Trophoblast cell (in vitro differentiated cells and primary cell): ENCODE measurements around the gene PLXNA3.

Experiments
- DNase-seq, 2 donors: peaks; one replicate each; pipeline ENCODE4 v3.0.0-alpha.2; 2016
- H2AFZ ChIP-seq: 2 replicates; pipeline ENCODE4 v1.6.1; 2013; ENCODE audit warnings: low read length, moderate library complexity, mild to moderate bottlenecking; ENCODE audit not compliant: insufficient read depth, poor library complexity
- H2AK5ac ChIP-seq: 2 replicates; pipeline ENCODE4 v1.6.1; 2013; ENCODE audit warnings: mild to moderate bottlenecking, low read length
- H2BK120ac ChIP-seq: 2 replicates; pipeline ENCODE4 v1.6.1; 2013; ENCODE audit warnings: low read length, mild to moderate bottlenecking, moderate library complexity; ENCODE audit not compliant: insufficient read depth, poor library complexity
- H2BK12ac ChIP-seq: 2 replicates; pipeline ENCODE4 v1.6.1; 2013; ENCODE audit warnings: mild to moderate bottlenecking, low read length, moderate library complexity
- H2BK5ac ChIP-seq: 2 replicates; pipeline ENCODE4 v1.6.1; 2013; ENCODE audit warnings: low read length, low read depth, moderate library complexity, mild to moderate bottlenecking; ENCODE audit not compliant: poor library complexity
- H3K14ac ChIP-seq: 2 replicates; pipeline ENCODE4 v1.6.1; 2013; ENCODE audit warnings: mild to moderate bottlenecking, low read length
- H3K18ac ChIP-seq: 2 replicates; pipeline ENCODE4 v1.6.1; 2013; ENCODE audit warnings: mild to moderate bottlenecking, low read length
- H3K23ac ChIP-seq: 2 replicates; pipeline ENCODE4 v1.6.1; 2013; ENCODE audit warnings: low read length
- H3K27ac ChIP-seq: 2 replicates; pipeline ENCODE4 v1.5.1; 2013; ENCODE audit warnings: low read depth, mild to moderate bottlenecking, inconsistent platforms, low read length, moderate library complexity
- H3K27me3 ChIP-seq: 2 replicates; pipeline ENCODE4 v1.6.1; 2013; ENCODE audit warnings: inconsistent platforms, mild to moderate bottlenecking, low read length, moderate library complexity; ENCODE audit not compliant: insufficient read depth
- H3K36me3 ChIP-seq, 2 experiments: 1 replicate in 1 of 2; 2 replicates in 1 of 2; pipeline ENCODE4 v1.6.1; 2013; ENCODE audit warnings: low read length in 2 of 2, mild to moderate bottlenecking in 2 of 2, moderate library complexity in 1 of 2; ENCODE audit not compliant: insufficient read depth in 2 of 2, control insufficient read depth in 1 of 2
- H3K4ac ChIP-seq: 2 replicates; pipeline ENCODE4 v1.6.1; 2013; ENCODE audit warnings: low read depth, mild to moderate bottlenecking, low read length, moderate library complexity
- H3K4me1 ChIP-seq, 2 experiments: 1 replicate in 1 of 2; 2 replicates in 1 of 2; pipeline ENCODE4 v1.6.1; 2013; ENCODE audit warnings: low read length in 2 of 2, mild to moderate bottlenecking in 2 of 2, moderate library complexity in 1 of 2; ENCODE audit not compliant: insufficient read depth in 2 of 2, control insufficient read depth in 1 of 2
- H3K4me2 ChIP-seq: 2 replicates; pipeline ENCODE4 v1.6.1; 2013; ENCODE audit warnings: inconsistent platforms, mild to moderate bottlenecking, low read length, moderate library complexity
- H3K4me3 ChIP-seq: 2 replicates; pipeline ENCODE4 v1.5.1; 2013; ENCODE audit warnings: mild to moderate bottlenecking, low read depth, low read length, inconsistent platforms
- H3K79me1 ChIP-seq: one replicate; pipeline ENCODE4 v1.6.1; 2013; ENCODE audit warnings: low read length
- H3K79me2 ChIP-seq: 2 replicates; pipeline ENCODE4 v1.6.1; 2013; ENCODE audit warnings: low read length, mild to moderate bottlenecking; ENCODE audit not compliant: control insufficient read depth, insufficient read depth, poor library complexity
- H3K9ac ChIP-seq: 2 replicates; pipeline ENCODE4 v1.6.1; 2013; ENCODE audit warnings: mild to moderate bottlenecking, low read length
- H3K9me3 ChIP-seq: 2 replicates; pipeline ENCODE4 v1.6.1; 2013; ENCODE audit warnings: low read depth, mild to moderate bottlenecking, control low read depth, inconsistent platforms, low read length; ENCODE audit not compliant: insufficient read depth
- H4K12ac ChIP-seq: 2 replicates; pipeline ENCODE4 v1.6.1; 2013; ENCODE audit warnings: low read depth, mild to moderate bottlenecking, low read length, moderate library complexity
- H4K8ac ChIP-seq: 2 replicates; pipeline ENCODE4 v1.6.1; 2013; ENCODE audit warnings: low read depth, mild to moderate bottlenecking, low read length, moderate library complexity
- H4K91ac ChIP-seq: one replicate; pipeline ENCODE4 v1.6.1; 2013; ENCODE audit warnings: low read depth, mild to moderate bottlenecking, low read length, moderate library complexity
- WGBS: extraction: QIAGEN DNeasy Blood & Tissue Kit; methylation state at CpG from one replicate; pipeline ENCODE4 v1.1.7; 2013; ENCODE audit warnings: missing lambda C conversion rate; ENCODE audit not compliant: insufficient read length, insufficient coverage; ENCODE audit errors: extremely low coverage; 5-methylcytosine and 5-hydroxymethylcytosine counted together

Gene PLXNA3

DNA sequence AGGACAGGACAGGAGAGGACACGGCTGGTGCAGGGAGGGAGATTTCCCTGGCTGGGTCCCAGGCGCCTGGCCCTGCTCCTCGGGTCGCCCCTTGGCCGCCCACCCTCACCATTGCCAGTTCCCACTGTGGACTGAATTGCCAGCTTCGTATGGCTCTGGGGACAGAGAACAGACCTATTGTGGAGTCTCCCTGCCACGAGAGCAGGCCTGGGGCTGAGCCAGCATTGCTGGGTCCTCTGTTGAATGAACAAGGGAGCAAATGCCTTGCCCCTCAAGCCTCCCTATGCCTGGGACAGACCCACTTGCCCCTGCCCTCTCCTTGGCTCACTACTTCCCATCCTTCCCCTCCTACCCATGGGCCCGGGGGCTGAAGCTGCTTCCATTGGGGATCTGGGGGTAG is 4.3 kb downstream of the PLXNA3 start:
- H3K79me2 ChIP-seq, result peaks cover 10% of the 10 kb centered on the region
- H3K27me3 ChIP-seq, result no peaks in the 10 kb centered on the region
- peaks cover 0 to 10% of the 10 kb centered on the region in 2 experiments for H3K4me1 ChIP-seq
- H3K79me1 ChIP-seq, result peaks cover 8% of the 10 kb centered on the region
- H3K4ac ChIP-seq, result no peak overlapping the region
- H3K27ac ChIP-seq, result no peak overlapping the region
- H2BK5ac ChIP-seq, result no peak overlapping the region
- peaks cover 69% of the 10 kb centered on the region in 2 experiments for H3K36me3 ChIP-seq
- H4K8ac ChIP-seq, result no peak overlapping the region
- H4K91ac ChIP-seq, result no peak overlapping the region
- H3K23ac ChIP-seq, result no peak overlapping the region
- no peak overlapping the region for H3K4me3 ChIP-seq
- H4K12ac ChIP-seq, result no peak overlapping the region
- WGBS, result no CpG with 5 or more reads among the region's 8 CpGs
- no peak overlapping the region for H3K4me2 ChIP-seq
- no peak overlapping the region for H2BK12ac ChIP-seq
- no peaks in the 10 kb centered on the region for H3K9me3 ChIP-seq
- H3K18ac ChIP-seq, result no peak overlapping the region
- H2AFZ ChIP-seq, result no peak overlapping the region
- H2AK5ac ChIP-seq, result no peak overlapping the region
- H2BK120ac ChIP-seq, result no peak overlapping the region
- no peak overlapping the region for H3K9ac ChIP-seq
- no peak overlapping the region for H3K14ac ChIP-seq
- DNase-seq, result no peak

- H3K4ac ChIP-seq, result no peak overlapping the region
- H3K23ac ChIP-seq, result no peak overlapping the region
- no CpG with 5 or more reads among the region's 36 CpGs for WGBS
- H3K27ac ChIP-seq, result no peak overlapping the region
- H3K18ac ChIP-seq, result no peak overlapping the region
- no peak overlapping the region for H2AK5ac ChIP-seq
- H3K79me1 ChIP-seq, result peaks cover under 1% of the 10 kb centered on the region
- H4K91ac ChIP-seq, result no peak overlapping the region
- peaks cover 6% of the 10 kb centered on the region for H3K79me2 ChIP-seq
- H3K36me3 ChIP-seq, result peaks cover 82% of the 10 kb centered on the region in 2 experiments
- H3K4me2 ChIP-seq, result no peak overlapping the region
- no peak overlapping the region for H3K9ac ChIP-seq
- H2AFZ ChIP-seq, result no peak overlapping the region
- H3K9me3 ChIP-seq, result no peaks in the 10 kb centered on the region
- H3K14ac ChIP-seq, result no peak overlapping the region
- H2BK5ac ChIP-seq, result no peak overlapping the region
- no peak overlapping the region for H4K8ac ChIP-seq
- peaks cover 0 to 10% of the 10 kb centered on the region in 2 experiments for H3K4me1 ChIP-seq
- H2BK12ac ChIP-seq, result no peak overlapping the region
- no peak overlapping the region for H4K12ac ChIP-seq
- H3K27me3 ChIP-seq, result no peaks in the 10 kb centered on the region
- H2BK120ac ChIP-seq, result no peak overlapping the region
- no peak for DNase-seq
- H3K4me3 ChIP-seq, result no peak overlapping the region
Measured at GRCh38 chrX:154463611-154464220, 5.6 kb downstream of the PLXNA3 start.

DNA sequence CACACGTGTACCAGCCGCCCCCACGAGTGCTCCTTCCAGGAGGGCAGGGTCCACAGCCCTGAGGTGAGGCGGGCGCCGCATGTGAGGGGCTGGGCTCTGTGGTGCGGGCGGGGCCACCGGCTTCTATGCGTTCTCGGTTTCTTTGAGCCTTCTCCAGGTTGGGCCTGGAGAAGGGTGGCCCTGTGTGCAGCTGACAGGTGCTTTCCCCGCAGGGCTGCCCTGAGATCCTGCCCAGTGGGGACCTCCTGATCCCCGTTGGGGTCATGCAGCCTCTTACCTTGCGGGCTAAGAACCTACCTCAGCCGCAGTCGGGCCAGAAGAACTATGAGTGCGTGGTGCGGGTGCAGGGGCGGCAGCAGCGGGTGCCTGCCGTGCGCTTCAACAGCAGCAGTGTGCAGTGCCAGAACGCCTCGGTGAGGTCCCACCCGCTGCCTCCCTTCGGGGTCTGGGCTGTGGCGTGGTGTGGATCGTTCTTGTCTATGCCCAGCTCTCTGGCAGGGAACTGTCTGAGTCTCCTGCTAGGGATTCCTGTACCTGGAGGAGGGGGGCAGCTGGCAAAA is 6.8 kb downstream of the PLXNA3 start:
- WGBS, result no CpG with 5 or more reads among the region's 28 CpGs
- H2AK5ac ChIP-seq, result no peak overlapping the region
- no peak overlapping the region for H2BK12ac ChIP-seq
- peaks cover 0 to 2% of the 10 kb centered on the region in 2 experiments for H3K4me1 ChIP-seq
- DNase-seq, result no peak
- no peak overlapping the region for H2BK5ac ChIP-seq
- H3K79me1 ChIP-seq, result no peaks in the 10 kb centered on the region
- H3K36me3 ChIP-seq, result peaks cover 94% of the 10 kb centered on the region in 2 experiments
- no peak overlapping the region for H3K9ac ChIP-seq
- H3K14ac ChIP-seq, result no peak overlapping the region
- no peak overlapping the region for H4K91ac ChIP-seq
- no peak overlapping the region for H2AFZ ChIP-seq
- no peak overlapping the region for H2BK120ac ChIP-seq
- H3K18ac ChIP-seq, result no peak overlapping the region
- no peak overlapping the region for H3K23ac ChIP-seq
- H4K12ac ChIP-seq, result no peak overlapping the region
- no peak overlapping the region for H3K27ac ChIP-seq
- no peak overlapping the region for H3K4me3 ChIP-seq
- H3K4me2 ChIP-seq, result no peak overlapping the region
- H3K9me3 ChIP-seq, result no peaks in the 10 kb centered on the region
- H3K4ac ChIP-seq, result no peak overlapping the region
- no peaks in the 10 kb centered on the region for H3K27me3 ChIP-seq
- H3K79me2 ChIP-seq, result no peaks in the 10 kb centered on the region
- H4K8ac ChIP-seq, result no peak overlapping the region

GRCh38 chrX:154465601-154466000 is 7.5 kb downstream of the PLXNA3 start:
- Histone ChIP-seq H4K91ac (no peak overlapping the region), H3K27ac (no peak overlapping the region), H2BK12ac (no peak overlapping the region), H3K9me3 (no peaks in the 10 kb centered on the region), H2BK120ac (no peak overlapping the region), H3K14ac (no peak overlapping the region), H3K9ac (no peak overlapping the region), H3K4me1 (no peaks in the 10 kb centered on the region), H3K79me1 (no peaks in the 10 kb centered on the region), H2AFZ (no peak overlapping the region), H4K8ac (no peak overlapping the region), H3K79me2 (no peaks in the 10 kb centered on the region), H3K27me3 (no peaks in the 10 kb centered on the region), H2BK5ac (no peak overlapping the region), H3K18ac (no peak overlapping the region), H3K4me3 (no peak overlapping the region), H3K23ac (no peak overlapping the region), H2AK5ac (no peak overlapping the region), H3K4me2 (no peak overlapping the region), H3K4ac (no peak overlapping the region), H3K36me3 (peaks cover 98% of the 10 kb centered on the region in 2 experiments), H4K12ac (no peak overlapping the region)
- DNase-seq, result no peak
- WGBS, result no CpG with 5 or more reads among the region's 14 CpGs
